AG09319 (cell line): ENCODE results near the gene IMPACT.

Experiments used
- DNase-seq: peaks from one replicate; pipeline ENCODE4 v3.0.0-alpha.2; 2010; ENCODE audit warnings: low read depth; ENCODE audit errors: extremely low read depth
- TF ChIP-seq, protein P1 (sequence below): IDR thresholded peaks from 2 replicates; pipeline ENCODE4 v1.5.1; 2011; ENCODE audit warnings: low read depth, mild to moderate bottlenecking, inconsistent platforms, low read length, moderate library complexity

Gene IMPACT

DNA sequence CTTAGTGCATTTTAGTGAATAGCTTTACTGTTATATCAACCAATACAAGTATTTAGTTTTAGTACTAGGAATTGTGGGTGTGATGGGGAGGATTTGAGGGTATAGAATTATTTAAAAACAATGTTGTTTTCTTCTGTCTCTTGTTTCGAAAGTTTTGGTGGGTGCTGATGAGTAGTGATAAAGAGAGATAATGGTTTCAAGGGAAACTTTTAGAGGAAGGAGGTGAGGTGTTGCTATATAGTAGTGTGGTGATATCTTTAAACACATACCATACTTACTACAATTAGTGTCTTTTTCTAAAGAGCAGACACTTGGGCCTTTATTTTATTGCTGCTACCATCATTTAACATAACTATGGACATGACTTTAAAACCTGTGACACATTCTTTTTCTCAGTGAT, 10.5 kb downstream of the IMPACT start:
- no peak for DNase-seq
- TF ChIP-seq, protein P1, sequence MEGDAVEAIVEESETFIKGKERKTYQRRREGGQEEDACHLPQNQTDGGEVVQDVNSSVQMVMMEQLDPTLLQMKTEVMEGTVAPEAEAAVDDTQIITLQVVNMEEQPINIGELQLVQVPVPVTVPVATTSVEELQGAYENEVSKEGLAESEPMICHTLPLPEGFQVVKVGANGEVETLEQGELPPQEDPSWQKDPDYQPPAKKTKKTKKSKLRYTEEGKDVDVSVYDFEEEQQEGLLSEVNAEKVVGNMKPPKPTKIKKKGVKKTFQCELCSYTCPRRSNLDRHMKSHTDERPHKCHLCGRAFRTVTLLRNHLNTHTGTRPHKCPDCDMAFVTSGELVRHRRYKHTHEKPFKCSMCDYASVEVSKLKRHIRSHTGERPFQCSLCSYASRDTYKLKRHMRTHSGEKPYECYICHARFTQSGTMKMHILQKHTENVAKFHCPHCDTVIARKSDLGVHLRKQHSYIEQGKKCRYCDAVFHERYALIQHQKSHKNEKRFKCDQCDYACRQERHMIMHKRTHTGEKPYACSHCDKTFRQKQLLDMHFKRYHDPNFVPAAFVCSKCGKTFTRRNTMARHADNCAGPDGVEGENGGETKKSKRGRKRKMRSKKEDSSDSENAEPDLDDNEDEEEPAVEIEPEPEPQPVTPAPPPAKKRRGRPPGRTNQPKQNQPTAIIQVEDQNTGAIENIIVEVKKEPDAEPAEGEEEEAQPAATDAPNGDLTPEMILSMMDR, result no peak

DNA sequence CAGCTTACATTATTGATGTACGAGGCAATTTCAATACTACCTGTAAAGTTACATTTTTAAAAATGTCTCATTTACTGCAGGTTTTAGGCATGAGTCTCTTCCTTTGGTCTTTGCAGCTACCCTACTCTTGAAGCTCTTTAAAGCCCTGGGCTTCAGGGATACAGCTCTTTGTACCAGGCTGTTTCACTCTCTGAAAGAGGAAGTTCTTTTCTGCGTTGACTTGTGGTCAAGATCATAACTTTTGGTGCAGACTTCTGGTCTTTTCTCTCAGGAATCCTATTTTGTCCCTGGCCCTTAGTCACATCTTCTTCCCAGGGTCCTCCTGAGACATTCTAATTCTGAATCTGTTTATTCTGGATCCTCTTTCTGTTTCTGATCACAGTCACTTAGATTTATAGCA, 17.4 kb downstream of the IMPACT start:
- TF ChIP-seq, protein P1, result no peak
- DNase-seq, result no peak

DNA sequence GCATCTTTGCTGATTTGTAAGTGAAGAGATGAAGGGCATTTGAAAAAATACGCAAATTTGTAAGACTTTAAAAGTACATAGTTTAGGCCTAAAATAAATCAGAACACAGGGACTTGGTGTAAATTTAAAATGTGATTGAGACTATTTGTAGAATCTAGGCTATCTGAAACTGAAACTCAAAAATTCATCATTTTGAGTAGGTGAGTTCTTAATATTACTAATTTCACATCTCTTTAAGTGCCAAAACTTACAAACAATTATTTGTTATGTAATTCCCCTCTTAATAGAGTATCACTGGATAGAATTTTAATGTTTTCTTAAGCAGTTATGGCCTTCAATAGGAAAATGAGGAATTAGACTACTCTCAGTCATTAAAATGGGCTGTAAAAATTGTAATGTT, 20.0 kb downstream of the IMPACT start:
- DNase-seq, result no peak
- TF ChIP-seq, protein P1, result no peak

DNA sequence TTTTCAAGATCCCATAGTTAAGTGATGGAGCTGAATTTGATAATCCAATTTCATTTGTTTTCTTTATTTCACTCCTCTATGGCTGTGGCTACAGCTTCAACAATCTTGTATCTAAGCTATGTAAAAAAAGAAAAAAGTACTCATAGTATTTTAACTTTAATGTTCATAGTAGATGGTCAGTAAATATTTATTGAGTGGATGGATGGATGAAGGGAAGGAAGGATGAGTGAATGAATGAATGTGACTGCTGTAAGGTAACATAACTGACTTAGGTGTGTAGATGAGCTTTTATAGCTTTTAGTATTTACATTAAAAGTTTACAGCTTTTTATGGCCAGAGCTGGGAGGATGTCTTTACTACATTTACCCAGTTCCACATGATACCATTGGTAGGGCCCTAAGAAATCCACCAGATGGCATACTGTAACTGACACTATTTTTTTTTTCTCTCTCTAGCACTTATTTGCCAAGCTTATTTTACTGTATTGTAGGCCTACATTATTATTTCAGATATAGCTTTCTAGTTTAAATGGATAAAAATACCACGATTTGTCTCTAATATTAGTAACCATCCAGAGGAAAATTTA, 20.6 kb downstream of the IMPACT start:
- DNase-seq, result no peak
- TF ChIP-seq, protein P1, result no peak; the same call in none of the 2 replicates

DNA sequence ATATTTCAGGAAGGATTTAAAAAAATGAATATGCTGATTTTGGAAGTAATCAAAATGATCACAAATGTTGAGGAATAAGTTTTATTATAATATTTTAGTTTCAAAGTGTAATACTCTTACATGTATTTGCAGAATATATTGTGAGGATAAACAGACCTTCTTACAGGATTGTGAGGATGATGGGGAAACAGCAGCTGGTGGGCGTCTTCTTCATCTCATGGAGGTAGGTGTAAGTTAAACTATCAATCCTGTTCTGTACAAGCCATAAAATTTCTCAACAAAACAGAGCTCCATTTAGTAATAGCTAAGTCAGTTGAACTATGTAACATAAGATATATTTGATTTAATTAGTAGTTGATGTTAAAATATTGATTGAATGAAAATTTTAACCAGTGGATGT, 21.5 kb downstream of the IMPACT start:
- TF ChIP-seq, protein P1, result no peak
- DNase-seq, result no peak

DNA sequence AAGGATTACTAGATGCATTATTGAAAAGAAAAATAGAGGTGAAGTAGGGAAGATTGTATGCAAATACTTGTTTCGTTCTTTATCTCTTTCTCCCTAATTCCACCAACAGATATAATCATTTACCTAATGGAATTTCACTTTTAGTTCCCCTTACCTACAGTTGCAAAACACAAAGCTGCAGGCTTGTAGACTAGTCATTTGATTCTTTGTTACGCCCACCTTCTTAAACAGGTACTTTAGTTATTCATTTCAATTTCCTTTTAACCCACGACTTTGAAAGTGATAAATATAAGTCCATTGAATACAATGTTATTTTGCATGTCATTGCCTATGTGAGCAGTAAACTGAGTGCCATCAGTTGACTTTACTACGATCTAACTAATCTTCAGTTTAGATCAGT, 30.1 kb downstream of the IMPACT start:
- DNase-seq, result no peak
- TF ChIP-seq, protein P1, result no peak

DNA sequence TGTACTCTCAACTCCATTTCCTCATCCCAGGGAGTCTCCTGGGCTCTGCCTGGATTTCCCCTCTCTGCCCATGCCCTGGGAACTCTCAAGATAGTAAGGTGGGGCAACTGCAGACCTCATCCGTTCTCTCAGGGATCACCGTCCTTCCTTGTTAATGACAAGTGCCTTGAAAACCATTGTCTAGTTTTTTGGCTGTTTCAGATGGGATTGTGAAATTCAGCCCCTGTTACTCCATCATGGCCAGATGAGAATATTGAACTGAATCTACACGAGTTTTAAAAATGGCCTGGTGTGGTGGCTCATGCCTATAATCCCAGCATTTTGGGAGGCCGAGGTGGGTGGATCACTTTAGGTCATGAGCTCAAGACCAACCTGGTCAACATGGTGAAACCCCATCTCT, 33.3 kb downstream of the IMPACT start:
- TF ChIP-seq, protein P1, result no peak
- no peak for DNase-seq
